Dedifferentiated amniotic fluid mesenchymal stem cell (primary cell): Measurements from ENCODE around the gene LRRC8B.
A peak's percentile ranks its signal among the peaks of the same experiment; 100 is the strongest.

ENCODE experiments used
- DNase-seq: peaks from one replicate; pipeline ENCODE4 v3.0.0-alpha.2; 2016; ENCODE audit errors: extremely low spot score

The LRRC8B gene

GRCh38 chr1:89547563-89548116 is 23.0 kb downstream of the LRRC8B start:
- DNase-seq, result peak; percentile 61

GRCh38 chr1:89548122-89548857 is 23.7 kb downstream of the LRRC8B start:
- no peak for DNase-seq

GRCh38 chr1:89550995-89551394 is 26.4 kb downstream of the LRRC8B start:
- no peak for DNase-seq

- DNase-seq, result peak; percentile 21
Measured at GRCh38 chr1:89552471-89553081, 27.9 kb downstream of the LRRC8B start.

- DNase-seq, result no peak
Measured at GRCh38 chr1:89553157-89553556, 28.5 kb downstream of the LRRC8B start.

GRCh38 chr1:89555550-89555949 is 30.9 kb downstream of the LRRC8B start:
- no peak for DNase-seq

- no peak for DNase-seq
Measured at GRCh38 chr1:89556726-89557444, 32.3 kb downstream of the LRRC8B start.

GRCh38 chr1:89557445-89557825 is 32.8 kb downstream of the LRRC8B start:
- DNase-seq, result no peak

GRCh38 chr1:89557956-89558355 is 33.3 kb downstream of the LRRC8B start:
- DNase-seq, result no peak

GRCh38 chr1:89563957-89564604 is 39.5 kb downstream of the LRRC8B start:
- no peak for DNase-seq

- no peak for DNase-seq
Measured at GRCh38 chr1:89565521-89565920, 40.9 kb downstream of the LRRC8B start.

- DNase-seq, result no peak
Measured at GRCh38 chr1:89566761-89567174, 42.1 kb downstream of the LRRC8B start.

GRCh38 chr1:89567797-89568196 is 43.2 kb downstream of the LRRC8B start:
- no peak for DNase-seq

GRCh38 chr1:89573410-89573809 is 48.8 kb downstream of the LRRC8B start:
- no peak for DNase-seq

- no peak for DNase-seq
Measured at GRCh38 chr1:89574621-89575020, 50.0 kb downstream of the LRRC8B start.

- no peak for DNase-seq
Measured at GRCh38 chr1:89575207-89575606, 50.6 kb downstream of the LRRC8B start.

GRCh38 chr1:89576013-89576412 is 51.4 kb downstream of the LRRC8B start:
- DNase-seq, result no peak

- DNase-seq, result no peak
Measured at GRCh38 chr1:89578151-89578550, 53.5 kb downstream of the LRRC8B start.

- DNase-seq, result no peak
Measured at GRCh38 chr1:89578946-89579684, 54.5 kb downstream of the LRRC8B start.

- no peak for DNase-seq
Measured at GRCh38 chr1:89580036-89580435, 55.4 kb downstream of the LRRC8B start.

GRCh38 chr1:89581859-89582258 is 57.2 kb downstream of the LRRC8B start:
- no peak for DNase-seq
